A673 (cell line): Measurements from ENCODE around the gene P2RY11.

Source experiments
- CTCF ChIP-seq: fragments of 300-800, 200-600 bp; sonication (generic); conservative IDR thresholded peaks from 2 replicates; pipeline ENCODE4 v1.5.1; 2017; ENCODE audit warnings: low read depth, mild to moderate bottlenecking, antibody characterized with exemption, low read length, moderate library complexity, mixed read lengths
- EZH2 ChIP-seq: fragments of 200-600 bp; sonication (generic); IDR thresholded peaks from 2 replicates; pipeline ENCODE4 v1.6.1; 2017; ENCODE audit warnings: borderline replicate concordance, low read depth, mild to moderate bottlenecking, mixed read lengths, antibody characterized with exemption, low read length; ENCODE audit not compliant: poor library complexity, severe bottlenecking

- TF ChIP-seq CTCF: no peak
- TF ChIP-seq EZH2: no peak
These were observed 49.7 kb upstream of the P2RY11 start for GRCh38 chr19:10061717-10062310.
